Measurements from ENCODE around the gene LCE1B. TPM values are rescaled to one million over a fixed set of nuclear protein-coding genes. Genes with fewer than 3 reads are reported as not detected.

Gene LCE1B
- total RNA-seq, 1 experiment from 2014 or later = not detected

DNA sequence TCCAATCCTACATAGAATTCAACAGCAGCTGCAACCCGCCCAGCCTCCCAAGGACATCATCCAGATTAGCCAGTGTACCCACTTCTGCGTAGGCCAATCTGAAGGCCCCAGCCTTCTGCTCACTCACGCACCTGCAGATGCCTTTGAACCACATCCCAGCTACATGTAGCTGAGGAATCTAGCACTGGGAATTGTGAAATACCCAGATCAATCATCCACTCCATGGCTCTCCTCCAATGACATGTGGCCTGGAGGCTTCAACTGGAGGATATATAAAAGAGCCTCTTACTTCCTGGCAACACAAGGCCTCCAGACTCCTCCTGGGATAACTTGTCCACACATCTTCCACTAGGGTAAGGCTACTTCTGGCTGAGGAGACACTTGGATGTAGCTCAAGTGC lies 30.8 kb downstream of the LCE1B start, which contains the start of gene LCE6A:
TSS of gene LCE6A (plus strand) at position 301 of the 400 bp plus-strand sequence. CDS start 665 bp downstream, outside the sequence.
- in situ Hi-C loops (cut with HindIII; ENCODE audit: low pct_unique_long_range_greater_than_20kb, low sequenced_read_pairs) = no loop called here
- no peak for DNase-seq (ENCODE audit: low read depth, low spot score)

DNA sequence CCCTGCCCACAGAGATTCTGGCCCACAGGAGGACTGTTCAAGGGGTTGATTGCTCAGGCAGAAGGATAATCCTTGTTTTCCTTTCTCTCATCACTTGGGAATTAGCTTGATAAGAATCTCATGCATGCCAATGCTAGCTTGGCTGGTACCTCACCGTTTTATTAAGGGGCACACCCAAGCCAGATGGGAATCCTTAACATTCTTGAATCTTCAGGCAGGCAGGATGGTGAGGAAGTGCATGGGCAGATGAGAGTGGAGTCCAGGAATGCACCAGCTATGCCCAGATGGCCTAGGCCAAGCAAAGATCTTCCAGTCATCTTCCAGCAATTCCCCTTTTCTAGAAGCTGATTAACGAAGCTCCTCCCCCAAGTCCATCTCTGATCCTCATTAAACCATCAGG lies 43.9 kb downstream of the LCE1B start:
- in situ Hi-C loops (cut with HindIII; ENCODE audit: low pct_unique_long_range_greater_than_20kb, low sequenced_read_pairs) = no loop called here
- no peak for DNase-seq (ENCODE audit: low read depth, low spot score)

DNA sequence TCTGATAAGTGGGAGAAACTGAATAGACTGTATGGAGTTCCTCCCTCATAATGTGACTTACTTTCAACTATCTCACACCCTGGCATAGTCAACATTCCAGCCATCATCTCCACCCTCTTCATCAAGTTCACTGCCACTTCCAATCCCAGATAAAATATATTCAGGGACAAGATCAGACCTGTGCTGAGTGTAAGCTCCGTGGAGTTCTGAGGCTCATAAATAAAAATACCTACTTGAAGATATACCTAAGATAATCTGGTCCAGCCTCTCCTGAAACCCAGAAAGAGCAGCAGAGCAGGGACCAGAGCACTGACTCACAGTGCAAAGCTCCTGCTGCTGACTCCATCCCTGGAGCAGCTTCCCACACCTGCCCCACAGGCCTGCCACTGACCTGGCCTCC lies 46.3 kb downstream of the LCE1B start:
- in situ Hi-C loops (cut with HindIII; ENCODE audit: low pct_unique_long_range_greater_than_20kb, low sequenced_read_pairs) = no loop called here
- DNase-seq (ENCODE audit: low read depth, low spot score) = no peak

DNA sequence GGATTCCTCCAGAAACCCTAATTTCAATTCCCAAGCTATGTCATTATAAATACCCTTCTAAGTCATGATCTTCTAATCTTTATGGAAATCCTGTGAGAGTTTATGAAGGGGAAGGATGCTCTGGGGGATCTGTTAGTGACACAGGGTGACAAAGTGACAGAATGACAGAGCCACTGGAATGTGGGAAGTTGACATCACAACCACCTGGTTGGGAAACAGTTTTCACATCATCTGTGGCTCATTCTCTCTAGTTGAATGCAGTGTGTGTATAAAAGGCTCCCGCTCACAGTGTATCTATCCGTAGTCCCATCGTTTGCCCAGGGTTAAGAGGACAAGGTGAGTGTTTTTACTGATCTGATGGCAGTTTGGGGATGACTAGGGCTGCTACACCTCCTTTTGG lies 47.9 kb downstream of the LCE1B start, which contains the start of gene LCE7A:
TSS of gene LCE7A (plus strand) at position 301 of the 400 bp plus-strand sequence. CDS start 702 bp downstream, outside the sequence.
- in situ Hi-C loops (cut with HindIII; ENCODE audit: low pct_unique_long_range_greater_than_20kb, low sequenced_read_pairs) = no loop called here
- DNase-seq (ENCODE audit: low read depth, low spot score) = no peak

DNA sequence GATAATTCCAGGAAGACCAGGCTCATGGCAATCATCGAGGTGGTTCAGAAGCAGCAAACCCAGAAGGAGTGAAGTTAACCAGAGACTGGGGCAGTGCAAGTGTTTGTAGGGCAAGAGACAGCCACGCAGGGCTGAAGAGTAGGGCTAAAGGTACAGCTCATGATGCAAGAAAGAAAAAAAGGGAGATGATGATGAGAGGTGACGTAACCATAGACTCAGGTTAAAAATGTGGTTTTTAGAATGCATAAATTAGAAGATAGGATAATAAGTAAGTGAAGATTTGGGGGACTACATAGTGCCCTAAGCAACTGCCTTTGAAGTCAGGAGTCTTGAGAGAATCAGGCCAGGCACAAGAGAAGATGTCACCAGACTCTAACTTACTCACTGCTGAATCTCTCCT lies 48.4 kb downstream of the LCE1B start:
- in situ Hi-C loops (cut with HindIII; ENCODE audit: low pct_unique_long_range_greater_than_20kb, low sequenced_read_pairs) = no loop called here
- DNase-seq (ENCODE audit: low read depth, low spot score) = no peak

DNA sequence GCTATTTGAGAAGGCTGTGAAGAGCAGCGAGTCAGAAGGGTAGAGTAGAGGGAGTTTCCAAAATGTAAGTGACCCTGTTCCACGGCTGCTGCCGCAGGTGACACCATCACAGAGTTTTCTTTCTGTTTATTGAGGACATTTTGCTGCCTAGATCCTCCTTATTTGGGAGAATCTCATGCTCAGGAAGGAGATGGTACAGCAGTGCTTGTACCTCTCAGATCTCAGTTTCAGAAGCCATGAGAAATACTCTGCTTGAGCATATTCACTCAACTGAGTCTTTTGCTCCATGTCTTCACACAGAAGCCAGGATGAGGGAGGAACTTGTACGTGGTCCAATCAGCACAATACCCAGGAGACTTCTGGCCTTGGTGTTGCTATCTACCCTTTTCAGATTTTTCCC lies 49.6 kb downstream of the LCE1B start:
- in situ Hi-C loops (cut with HindIII; ENCODE audit: low pct_unique_long_range_greater_than_20kb, low sequenced_read_pairs) = no loop called here
- DNase-seq (ENCODE audit: low read depth, low spot score) = no peak

Other genes with a start within 250 kb of the LCE1B start
- not detected in 2 replicates for gene LCE3E, start 245.2 kb upstream of the LCE1B start, total RNA-seq (2014; rRNA removed; shearing (Covaris generic))
- gene LCE3D, start 231.5 kb upstream of the LCE1B start, total RNA-seq (2014; rRNA removed; shearing (Covaris generic)) = not detected in 2 replicates
- gene LCE3C, start 211.7 kb upstream of the LCE1B start, total RNA-seq (2014; rRNA removed; shearing (Covaris generic)) = not detected in 2 replicates
- not detected in 2 replicates for gene LCE3B, start 198.2 kb upstream of the LCE1B start, total RNA-seq (2014; rRNA removed; shearing (Covaris generic))
- not detected in 2 replicates for gene LCE3A, start 188.9 kb upstream of the LCE1B start, total RNA-seq (2014; rRNA removed; shearing (Covaris generic))
- gene LCE2D, start 148.6 kb upstream of the LCE1B start, total RNA-seq (2014; rRNA removed; shearing (Covaris generic)) = not detected in 2 replicates
- not detected in 2 replicates for gene LCE2C, start 136.7 kb upstream of the LCE1B start, total RNA-seq (2014; rRNA removed; shearing (Covaris generic))
- not detected in 2 replicates for gene LCE2B, start 125.8 kb upstream of the LCE1B start, total RNA-seq (2014; rRNA removed; shearing (Covaris generic))
- gene LCE2A, start 113.6 kb upstream of the LCE1B start, total RNA-seq (2014; rRNA removed; shearing (Covaris generic)) = 2.5 and 3.3 TPM in 2 replicates
- gene LCE4A, start 103.8 kb upstream of the LCE1B start, total RNA-seq (2014; rRNA removed; shearing (Covaris generic)) = not detected in 2 replicates
- not detected in 2 replicates for gene KPRP, start 53.9 kb upstream of the LCE1B start, total RNA-seq (2014; rRNA removed; shearing (Covaris generic))
- gene LCE1F, start 36.8 kb upstream of the LCE1B start, total RNA-seq (2014; rRNA removed; shearing (Covaris generic)) = not detected in 2 replicates
- gene LCE1E, start 25.7 kb upstream of the LCE1B start, total RNA-seq (2014; rRNA removed; shearing (Covaris generic)) = not detected in 2 replicates
- gene LCE1D, start 15.2 kb upstream of the LCE1B start, total RNA-seq (2014; rRNA removed; shearing (Covaris generic)) = not detected in 2 replicates
- gene LCE1C, start 5.3 kb upstream of the LCE1B start, total RNA-seq (2014; rRNA removed; shearing (Covaris generic)) = not detected in 2 replicates
- gene LCE1A, start 15.5 kb downstream of the LCE1B start, total RNA-seq (2014; rRNA removed; shearing (Covaris generic)) = not detected in 2 replicates
- gene LCE6A, start 30.9 kb downstream of the LCE1B start, total RNA-seq (2014; rRNA removed; shearing (Covaris generic)) = not detected in 2 replicates
- not detected in 2 replicates for gene LCE7A, start 48.0 kb downstream of the LCE1B start, total RNA-seq (2014; rRNA removed; shearing (Covaris generic))
- gene SMCP, start 66.4 kb downstream of the LCE1B start, total RNA-seq (2014; rRNA removed; shearing (Covaris generic)) = not detected in 2 replicates
- not detected in 2 replicates for gene IVL, start 96.6 kb downstream of the LCE1B start, total RNA-seq (2014; rRNA removed; shearing (Covaris generic))
- gene SPRR5, start 135.2 kb downstream of the LCE1B start, total RNA-seq (2014; rRNA removed; shearing (Covaris generic)) = not detected in 2 replicates
- not detected in 2 replicates for gene SPRR4, start 158.7 kb downstream of the LCE1B start, total RNA-seq (2014; rRNA removed; shearing (Covaris generic))
- not detected in 2 replicates for gene SPRR1A, start 172.1 kb downstream of the LCE1B start, total RNA-seq (2014; rRNA removed; shearing (Covaris generic))
- not detected in 2 replicates for gene SPRR3, start 189.8 kb downstream of the LCE1B start, total RNA-seq (2014; rRNA removed; shearing (Covaris generic))
- gene SPRR1B, start 219.2 kb downstream of the LCE1B start, total RNA-seq (2014; rRNA removed; shearing (Covaris generic)) = not detected in 2 replicates
- 26.7 and 39.8 TPM in 2 replicates for gene SPRR2D, start 229.1 kb downstream of the LCE1B start, total RNA-seq (2014; rRNA removed; shearing (Covaris generic))
- gene SPRR2A, start 245.5 kb downstream of the LCE1B start, total RNA-seq (2014; rRNA removed; shearing (Covaris generic)) = not detected in 2 replicates

Data from SK-MEL-5 (cell line).